NCI-H446 (cell line): ENCODE data around the gene ANKRD30B.
"Not testable (repeated sequence)": the region's sequence is repeated elsewhere in the genome, so short reads cannot be mapped to it uniquely, and the experiment has no call there.

Experiments used
- DNase-seq, 2 experiments: peaks; one replicate each; lab custom pipeline; 2025; lab: John Stamatoyannopoulos, UW

ANKRD30B gene

DNA sequence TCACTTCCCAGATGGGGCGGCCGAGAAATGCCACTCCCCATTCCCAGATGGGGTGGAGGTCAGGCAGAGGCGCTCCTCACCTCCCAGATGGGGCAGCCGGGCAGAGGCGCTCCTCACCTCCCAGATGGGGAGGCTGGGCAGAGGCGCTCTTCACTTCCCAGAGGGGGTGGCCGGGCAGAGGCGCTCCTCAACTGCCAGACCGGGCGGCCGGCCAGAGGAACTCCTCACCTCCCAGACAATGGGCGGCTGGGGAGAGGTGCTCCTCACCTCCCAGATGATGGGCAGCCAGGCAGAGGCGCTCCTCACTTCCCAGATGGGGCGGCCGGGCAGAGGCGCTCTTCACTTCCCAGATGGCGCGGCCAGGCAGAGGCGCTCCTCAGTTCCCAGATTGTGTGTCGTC is 108.3 kb downstream of the ANKRD30B start:
- DNase-seq = not testable (repeated sequence)

DNA sequence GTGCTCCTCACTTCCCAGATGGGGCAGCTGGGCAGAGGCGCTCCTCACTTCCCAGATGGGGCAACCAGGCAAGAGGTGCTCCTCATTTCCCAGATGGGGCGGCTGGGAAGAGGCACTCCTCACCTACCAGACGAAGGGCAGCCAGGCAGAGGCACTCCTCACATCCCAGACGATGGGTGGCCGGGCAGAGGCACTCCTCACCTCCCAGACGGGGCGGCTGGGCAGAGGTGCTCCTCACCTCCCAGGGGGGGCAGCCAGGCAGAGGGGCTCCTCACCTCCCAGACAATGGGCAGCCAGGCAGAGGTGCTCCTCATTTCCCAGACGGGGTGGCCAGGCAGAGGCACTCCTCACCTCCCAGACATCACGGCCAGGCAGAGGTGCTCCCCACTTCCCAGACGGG is 110.5 kb downstream of the ANKRD30B start:
- DNase-seq = not testable (repeated sequence)

DNA sequence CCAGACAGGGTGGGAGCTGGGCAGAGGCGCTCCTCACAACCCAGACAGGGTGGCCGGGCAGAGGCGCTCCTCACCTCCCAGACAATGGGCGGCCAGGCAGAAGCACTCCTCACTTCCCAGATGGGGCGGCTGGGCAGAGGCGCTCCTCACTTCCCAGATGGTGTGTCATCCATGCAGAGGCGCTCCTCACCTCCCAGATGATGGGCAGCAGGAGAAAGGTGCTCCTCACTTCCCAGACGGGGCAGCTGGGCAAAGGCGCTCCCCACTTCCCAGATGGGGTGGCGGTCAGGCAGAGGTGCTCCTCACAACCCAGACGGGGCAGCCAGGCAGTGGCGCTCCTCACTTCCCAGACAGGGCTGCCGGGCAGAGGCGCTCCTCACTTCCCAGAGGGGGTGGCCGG is 112.0 kb downstream of the ANKRD30B start:
- DNase-seq = not testable (repeated sequence)

GRCh38 chr18:14866426-14866825 is 118.5 kb downstream of the ANKRD30B start:
- not testable (repeated sequence) for DNase-seq

DNA sequence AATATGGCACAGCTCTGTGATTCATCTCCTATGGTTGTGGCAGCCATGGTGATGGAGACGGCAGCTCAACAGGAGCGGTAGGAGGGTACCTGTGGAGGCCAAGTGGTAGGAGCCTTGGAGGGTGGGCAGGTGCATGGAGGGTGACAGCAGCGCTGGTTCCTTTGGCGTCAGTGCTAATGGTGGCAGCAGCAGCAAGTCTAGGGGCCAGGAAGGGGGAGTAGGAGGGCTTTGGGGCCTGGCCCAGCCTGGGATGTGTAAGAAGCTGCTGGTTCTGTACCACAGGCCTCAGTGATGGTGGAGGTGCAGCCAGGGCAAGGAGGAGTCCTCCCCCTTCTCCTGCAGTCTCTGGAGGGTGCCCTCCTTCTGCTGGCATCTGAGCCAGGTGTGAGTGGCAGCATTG is 120.0 kb downstream of the ANKRD30B start:
- DNase-seq = not testable (repeated sequence)

DNA sequence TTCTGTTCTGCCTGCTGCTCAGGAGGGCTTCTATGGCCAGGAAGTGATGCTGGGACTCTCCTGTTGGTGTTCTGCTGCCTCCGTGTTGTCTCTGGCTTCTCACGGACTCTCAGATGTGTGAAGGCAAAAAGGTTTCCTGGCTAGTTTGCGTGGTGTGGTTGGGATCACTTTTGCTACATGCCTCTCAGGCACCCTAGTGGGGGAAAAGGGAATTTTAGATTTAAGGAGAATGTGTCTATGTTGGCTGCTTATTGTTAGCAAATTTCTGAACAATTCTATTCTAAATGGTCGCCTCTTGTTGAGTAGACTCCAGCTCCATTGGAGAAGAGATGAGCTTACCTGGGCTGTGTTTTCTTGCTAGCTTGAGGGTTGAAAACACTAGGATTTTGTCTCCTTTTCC is 120.9 kb downstream of the ANKRD30B start:
- DNase-seq = not testable (repeated sequence)

DNA sequence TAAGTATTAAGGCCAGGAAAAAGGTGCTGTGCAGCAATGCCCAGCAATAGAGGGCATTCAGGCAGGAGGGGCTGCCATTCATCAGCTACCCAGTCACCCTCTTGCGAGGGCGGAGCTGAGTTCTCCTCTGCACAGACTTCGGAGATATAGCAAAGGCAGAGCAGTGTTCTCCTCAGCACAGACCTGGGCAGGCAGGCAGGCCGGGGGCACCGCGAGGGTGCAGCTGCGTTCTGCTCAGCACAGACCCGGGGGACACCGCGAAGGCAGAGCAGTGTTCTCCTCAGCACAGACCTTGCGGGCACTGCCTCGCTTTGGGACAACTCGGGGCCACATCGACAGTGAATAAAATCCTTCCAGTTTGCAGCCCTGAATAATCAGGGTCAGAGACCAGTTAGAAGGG is 130.9 kb downstream of the ANKRD30B start:
- DNase-seq = not testable (repeated sequence)

GRCh38 chr18:14900435-14900834 is 152.5 kb downstream of the ANKRD30B start:
- no peak for DNase-seq
